HEK293 (cell line): Measurements from ENCODE around the gene CABLES2.

Experiments used
- FEZF1 ChIP-seq: fragments of 450-650 bp; formaldehyde crosslinking; IDR thresholded peaks from 2 replicates; pipeline ENCODE4 v1.5.1; 2016; ENCODE audit warnings: missing biosample characterization, missing genetic modification characterization
- GLI4 ChIP-seq: fragments of 450-650 bp; formaldehyde crosslinking; IDR thresholded peaks from 2 replicates; pipeline ENCODE4 v1.5.1; 2016; ENCODE audit warnings: missing biosample characterization, missing genetic modification characterization
- IKZF3 ChIP-seq: fragments of 450-650 bp; IDR thresholded peaks from 2 replicates; pipeline ENCODE4 v1.5.0; 2018; ENCODE audit warnings: missing biosample characterization, mild to moderate bottlenecking, missing genetic modification characterization, moderate library complexity
- KLF16 ChIP-seq: fragments of 450-650 bp; formaldehyde crosslinking; IDR thresholded peaks from 2 replicates; pipeline ENCODE4 v1.5.1; 2017; ENCODE audit warnings: missing biosample characterization, missing genetic modification characterization
- TCF7L2 ChIP-seq: IDR thresholded peaks from 2 replicates; pipeline ENCODE4 v1.6.1; 2011; ENCODE audit warnings: low read depth, mild to moderate bottlenecking, inconsistent platforms, low read length, moderate library complexity, borderline replicate concordance
- TRIM28 ChIP-seq: IDR thresholded peaks from 2 replicates; pipeline ENCODE4 v1.6.1; 2011; ENCODE audit warnings: low read length, control low read depth, borderline replicate concordance
- ZBTB1 ChIP-seq: fragments of 450-650 bp; formaldehyde crosslinking; IDR thresholded peaks from 2 replicates; pipeline ENCODE4 v1.5.1; 2016; ENCODE audit warnings: missing biosample characterization, missing genetic modification characterization
- ZBTB7A ChIP-seq: fragments of 450-650 bp; formaldehyde crosslinking; IDR thresholded peaks from 2 replicates; pipeline ENCODE4 v1.5.1; 2016; ENCODE audit warnings: low read depth, missing biosample characterization, missing genetic modification characterization
- ZBTB8A ChIP-seq: fragments of 450-650 bp; formaldehyde crosslinking; IDR thresholded peaks from 2 replicates; pipeline ENCODE4 v1.5.1; 2016; ENCODE audit warnings: missing biosample characterization, missing genetic modification characterization
- ZEB2 ChIP-seq: fragments of 450-650 bp; formaldehyde crosslinking; IDR thresholded peaks from 2 replicates; pipeline ENCODE4 v1.5.1; 2016; ENCODE audit warnings: missing biosample characterization, missing genetic modification characterization
- ZFP3 ChIP-seq: fragments of 450-650 bp; formaldehyde crosslinking; IDR thresholded peaks from 2 replicates; pipeline ENCODE4 v1.5.1; 2016; ENCODE audit warnings: low read depth, missing biosample characterization, missing genetic modification characterization
- ZFP41 ChIP-seq: fragments of 450-650 bp; formaldehyde crosslinking; IDR thresholded peaks from 2 replicates; pipeline ENCODE4 v1.5.1; 2016; ENCODE audit warnings: missing biosample characterization, missing genetic modification characterization, borderline replicate concordance
- ZFP69B ChIP-seq: fragments of 450-650 bp; formaldehyde crosslinking; IDR thresholded peaks from 2 replicates; pipeline ENCODE4 v1.5.1; 2016; ENCODE audit warnings: missing biosample characterization, missing genetic modification characterization
- ZNF175 ChIP-seq: fragments of 450-650 bp; formaldehyde crosslinking; IDR thresholded peaks from 2 replicates; pipeline ENCODE4 v1.5.1; 2016; ENCODE audit warnings: missing biosample characterization, missing genetic modification characterization
- ZNF211 ChIP-seq: fragments of 450-650 bp; formaldehyde crosslinking; IDR thresholded peaks from 2 replicates; pipeline ENCODE4 v1.5.1; 2016; ENCODE audit warnings: low read depth, missing biosample characterization, missing genetic modification characterization
- ZNF292 ChIP-seq: fragments of 450-650 bp; formaldehyde crosslinking; IDR thresholded peaks from 2 replicates; pipeline ENCODE4 v1.5.1; 2016; ENCODE audit warnings: low read depth, missing biosample characterization, missing genetic modification characterization, borderline replicate concordance
- ZNF324 ChIP-seq: fragments of 450-650 bp; formaldehyde crosslinking; IDR thresholded peaks from 2 replicates; pipeline ENCODE4 v1.5.1; 2016; ENCODE audit warnings: missing biosample characterization, missing genetic modification characterization
- ZNF335 ChIP-seq: fragments of 450-650 bp; formaldehyde crosslinking; conservative IDR thresholded peaks from 2 replicates; pipeline ENCODE4 v1.5.1; 2016; ENCODE audit warnings: missing biosample characterization, missing genetic modification characterization
- ZNF354C ChIP-seq: fragments of 450-650 bp; formaldehyde crosslinking; IDR thresholded peaks from 2 replicates; pipeline ENCODE4 v1.5.1; 2016; ENCODE audit warnings: missing biosample characterization, missing genetic modification characterization, low read depth, borderline replicate concordance
- ZNF366 ChIP-seq: fragments of 450-650 bp; formaldehyde crosslinking; conservative IDR thresholded peaks from 2 replicates; pipeline ENCODE4 v1.5.1; 2016; ENCODE audit warnings: missing biosample characterization, missing genetic modification characterization
- ZNF544 ChIP-seq: fragments of 450-650 bp; formaldehyde crosslinking; IDR thresholded peaks from 2 replicates; pipeline ENCODE4 v1.5.0; 2017; ENCODE audit warnings: missing biosample characterization, missing genetic modification characterization
- ZNF561 ChIP-seq: fragments of 450-650 bp; IDR thresholded peaks from 2 replicates; pipeline ENCODE4 v1.5.1; 2018; ENCODE audit warnings: missing biosample characterization, missing genetic modification characterization, borderline replicate concordance
- ZNF571 ChIP-seq: fragments of 450-650 bp; formaldehyde crosslinking; IDR thresholded peaks from 2 replicates; pipeline ENCODE4 v1.5.0; 2017; ENCODE audit warnings: missing biosample characterization, missing genetic modification characterization
- ZNF596 ChIP-seq: fragments of 450-650 bp; IDR thresholded peaks from 2 replicates; pipeline ENCODE4 v1.5.0; 2018; ENCODE audit warnings: missing biosample characterization, mild to moderate bottlenecking, missing genetic modification characterization, moderate library complexity
- ZNF629 ChIP-seq: fragments of 450-650 bp; formaldehyde crosslinking; IDR thresholded peaks from 2 replicates; pipeline ENCODE4 v1.5.1; 2017; ENCODE audit warnings: missing biosample characterization, missing genetic modification characterization
- ZNF776 ChIP-seq: fragments of 450-650 bp; formaldehyde crosslinking; IDR thresholded peaks from 2 replicates; pipeline ENCODE4 v1.5.0; 2017; ENCODE audit warnings: missing biosample characterization, missing genetic modification characterization, borderline replicate concordance
- TF ChIP-seq, protein P1 (sequence below): fragments of 450-650 bp; formaldehyde crosslinking; IDR thresholded peaks from 2 replicates; pipeline ENCODE4 v1.5.1; 2017; ENCODE audit warnings: missing biosample characterization, missing genetic modification characterization
- TF ChIP-seq, protein P2 (sequence below): fragments of 450-650 bp; formaldehyde crosslinking; IDR thresholded peaks from 2 replicates; pipeline ENCODE4 v1.5.1; 2017; ENCODE audit warnings: missing biosample characterization, missing genetic modification characterization
- TF ChIP-seq, protein P3 (sequence below): fragments of 450-650 bp; formaldehyde crosslinking; IDR thresholded peaks from 2 replicates; pipeline ENCODE4 v1.5.1; 2017; ENCODE audit warnings: missing biosample characterization, missing genetic modification characterization
- TF ChIP-seq, protein P4 (sequence below): fragments of 450-650 bp; IDR thresholded peaks from 2 replicates; pipeline ENCODE4 v1.5.1; 2018; ENCODE audit warnings: missing biosample characterization, missing genetic modification characterization
- TF ChIP-seq, protein P5 (sequence below): fragments of 450-650 bp; formaldehyde crosslinking; IDR thresholded peaks from 2 replicates; pipeline ENCODE4 v1.5.1; 2016; ENCODE audit warnings: missing biosample characterization, missing genetic modification characterization

Gene CABLES2

DNA sequence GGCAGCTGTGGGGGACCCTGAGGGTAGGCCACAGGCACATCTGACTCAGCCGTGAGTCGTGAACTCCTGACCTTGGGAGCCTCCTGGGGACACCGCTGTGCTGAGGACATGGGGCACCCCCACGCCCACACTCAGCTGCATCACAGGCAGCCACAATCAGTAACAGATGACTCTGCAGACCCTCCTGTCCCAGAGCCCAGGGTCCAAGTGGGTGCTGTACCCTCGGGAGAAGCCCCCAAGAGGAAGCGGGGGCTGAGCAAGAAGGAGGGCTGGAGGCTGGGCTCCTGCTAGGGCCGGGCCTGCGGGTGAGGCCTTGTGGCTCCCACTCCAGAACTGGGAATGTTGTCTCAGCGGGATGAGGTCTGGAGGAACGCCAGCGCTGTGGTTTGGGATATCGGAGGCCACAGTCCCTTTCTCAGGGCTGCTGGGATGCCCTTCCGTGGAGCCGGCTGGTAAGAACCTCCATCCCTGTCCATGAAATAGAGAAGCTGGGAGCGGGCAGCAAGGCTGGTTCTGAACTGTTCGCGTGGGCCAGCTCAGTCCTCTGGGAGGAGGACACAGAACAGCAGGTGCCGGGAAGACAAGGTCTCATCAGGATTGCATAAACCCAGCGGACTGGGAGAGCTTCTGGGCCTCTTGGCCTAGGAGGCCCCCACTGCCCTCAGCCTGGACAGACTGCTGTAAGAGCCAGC, 36.8 kb downstream of the CABLES2 start (continued):
- TF ChIP-seq, protein P1, sequence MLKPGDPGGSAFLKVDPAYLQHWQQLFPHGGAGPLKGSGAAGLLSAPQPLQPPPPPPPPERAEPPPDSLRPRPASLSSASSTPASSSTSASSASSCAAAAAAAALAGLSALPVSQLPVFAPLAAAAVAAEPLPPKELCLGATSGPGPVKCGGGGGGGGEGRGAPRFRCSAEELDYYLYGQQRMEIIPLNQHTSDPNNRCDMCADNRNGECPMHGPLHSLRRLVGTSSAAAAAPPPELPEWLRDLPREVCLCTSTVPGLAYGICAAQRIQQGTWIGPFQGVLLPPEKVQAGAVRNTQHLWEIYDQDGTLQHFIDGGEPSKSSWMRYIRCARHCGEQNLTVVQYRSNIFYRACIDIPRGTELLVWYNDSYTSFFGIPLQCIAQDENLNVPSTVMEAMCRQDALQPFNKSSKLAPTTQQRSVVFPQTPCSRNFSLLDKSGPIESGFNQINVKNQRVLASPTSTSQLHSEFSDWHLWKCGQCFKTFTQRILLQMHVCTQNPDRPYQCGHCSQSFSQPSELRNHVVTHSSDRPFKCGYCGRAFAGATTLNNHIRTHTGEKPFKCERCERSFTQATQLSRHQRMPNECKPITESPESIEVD, result no peak
- TF ChIP-seq, protein P2, sequence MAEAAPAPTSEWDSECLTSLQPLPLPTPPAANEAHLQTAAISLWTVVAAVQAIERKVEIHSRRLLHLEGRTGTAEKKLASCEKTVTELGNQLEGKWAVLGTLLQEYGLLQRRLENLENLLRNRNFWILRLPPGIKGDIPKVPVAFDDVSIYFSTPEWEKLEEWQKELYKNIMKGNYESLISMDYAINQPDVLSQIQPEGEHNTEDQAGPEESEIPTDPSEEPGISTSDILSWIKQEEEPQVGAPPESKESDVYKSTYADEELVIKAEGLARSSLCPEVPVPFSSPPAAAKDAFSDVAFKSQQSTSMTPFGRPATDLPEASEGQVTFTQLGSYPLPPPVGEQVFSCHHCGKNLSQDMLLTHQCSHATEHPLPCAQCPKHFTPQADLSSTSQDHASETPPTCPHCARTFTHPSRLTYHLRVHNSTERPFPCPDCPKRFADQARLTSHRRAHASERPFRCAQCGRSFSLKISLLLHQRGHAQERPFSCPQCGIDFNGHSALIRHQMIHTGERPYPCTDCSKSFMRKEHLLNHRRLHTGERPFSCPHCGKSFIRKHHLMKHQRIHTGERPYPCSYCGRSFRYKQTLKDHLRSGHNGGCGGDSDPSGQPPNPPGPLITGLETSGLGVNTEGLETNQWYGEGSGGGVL (tag by site-specific recombination), result no peak
- TF ChIP-seq, protein P3, sequence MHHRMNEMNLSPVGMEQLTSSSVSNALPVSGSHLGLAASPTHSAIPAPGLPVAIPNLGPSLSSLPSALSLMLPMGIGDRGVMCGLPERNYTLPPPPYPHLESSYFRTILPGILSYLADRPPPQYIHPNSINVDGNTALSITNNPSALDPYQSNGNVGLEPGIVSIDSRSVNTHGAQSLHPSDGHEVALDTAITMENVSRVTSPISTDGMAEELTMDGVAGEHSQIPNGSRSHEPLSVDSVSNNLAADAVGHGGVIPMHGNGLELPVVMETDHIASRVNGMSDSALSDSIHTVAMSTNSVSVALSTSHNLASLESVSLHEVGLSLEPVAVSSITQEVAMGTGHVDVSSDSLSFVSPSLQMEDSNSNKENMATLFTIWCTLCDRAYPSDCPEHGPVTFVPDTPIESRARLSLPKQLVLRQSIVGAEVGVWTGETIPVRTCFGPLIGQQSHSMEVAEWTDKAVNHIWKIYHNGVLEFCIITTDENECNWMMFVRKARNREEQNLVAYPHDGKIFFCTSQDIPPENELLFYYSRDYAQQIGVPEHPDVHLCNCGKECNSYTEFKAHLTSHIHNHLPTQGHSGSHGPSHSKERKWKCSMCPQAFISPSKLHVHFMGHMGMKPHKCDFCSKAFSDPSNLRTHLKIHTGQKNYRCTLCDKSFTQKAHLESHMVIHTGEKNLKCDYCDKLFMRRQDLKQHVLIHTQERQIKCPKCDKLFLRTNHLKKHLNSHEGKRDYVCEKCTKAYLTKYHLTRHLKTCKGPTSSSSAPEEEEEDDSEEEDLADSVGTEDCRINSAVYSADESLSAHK (tag by site-specific recombination), result no peak
- TF ChIP-seq ZNF776 (no peak), KLF16 (tag by site-specific recombination) (no peak), ZNF354C (tag by site-specific recombination) (no peak), ZNF561 (tag by site-specific recombination) (peak; percentile 34; the same call in 1 of the 2 replicates), ZNF571 (no peak), ZBTB8A (peak; percentile 44), GLI4 (tag by site-specific recombination) (no peak), ZNF596 (tag by site-specific recombination) (no peak), ZNF324 (0 out of 2 replicates have a peak, but pooled peaks have one; percentile 31), IKZF3 (peak; percentile 16; the same call in 1 of the 2 replicates), TCF7L2 (no peak), FEZF1 (tag by site-specific recombination) (no peak), TRIM28 (no peak), ZFP41 (tag by site-specific recombination) (no peak), ZFP69B (tag by site-specific recombination) (no peak), ZNF175 (tag by site-specific recombination) (no peak), ZNF544 (no peak), ZNF629 (tag by site-specific recombination) (no peak), ZBTB1 (tag by site-specific recombination) (no peak), ZBTB7A (0 out of 2 replicates have a peak, but pooled peaks have one; percentile 28), ZFP3 (tag by site-specific recombination) (no peak), ZNF292 (no peak), ZNF211 (tag by site-specific recombination) (no peak), ZNF366 (tag by site-specific recombination) (peak; percentile 37; the same call in 1 of the 2 replicates), ZEB2 (tag by site-specific recombination) (no peak; the same call in 1 of the 2 replicates), ZNF335 (tag by site-specific recombination) (no peak)
- TF ChIP-seq, protein P4, sequence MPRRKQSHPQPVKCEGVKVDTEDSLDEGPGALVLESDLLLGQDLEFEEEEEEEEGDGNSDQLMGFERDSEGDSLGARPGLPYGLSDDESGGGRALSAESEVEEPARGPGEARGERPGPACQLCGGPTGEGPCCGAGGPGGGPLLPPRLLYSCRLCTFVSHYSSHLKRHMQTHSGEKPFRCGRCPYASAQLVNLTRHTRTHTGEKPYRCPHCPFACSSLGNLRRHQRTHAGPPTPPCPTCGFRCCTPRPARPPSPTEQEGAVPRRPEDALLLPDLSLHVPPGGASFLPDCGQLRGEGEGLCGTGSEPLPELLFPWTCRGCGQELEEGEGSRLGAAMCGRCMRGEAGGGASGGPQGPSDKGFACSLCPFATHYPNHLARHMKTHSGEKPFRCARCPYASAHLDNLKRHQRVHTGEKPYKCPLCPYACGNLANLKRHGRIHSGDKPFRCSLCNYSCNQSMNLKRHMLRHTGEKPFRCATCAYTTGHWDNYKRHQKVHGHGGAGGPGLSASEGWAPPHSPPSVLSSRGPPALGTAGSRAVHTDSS (tag by site-specific recombination), result no peak
- TF ChIP-seq, protein P5, sequence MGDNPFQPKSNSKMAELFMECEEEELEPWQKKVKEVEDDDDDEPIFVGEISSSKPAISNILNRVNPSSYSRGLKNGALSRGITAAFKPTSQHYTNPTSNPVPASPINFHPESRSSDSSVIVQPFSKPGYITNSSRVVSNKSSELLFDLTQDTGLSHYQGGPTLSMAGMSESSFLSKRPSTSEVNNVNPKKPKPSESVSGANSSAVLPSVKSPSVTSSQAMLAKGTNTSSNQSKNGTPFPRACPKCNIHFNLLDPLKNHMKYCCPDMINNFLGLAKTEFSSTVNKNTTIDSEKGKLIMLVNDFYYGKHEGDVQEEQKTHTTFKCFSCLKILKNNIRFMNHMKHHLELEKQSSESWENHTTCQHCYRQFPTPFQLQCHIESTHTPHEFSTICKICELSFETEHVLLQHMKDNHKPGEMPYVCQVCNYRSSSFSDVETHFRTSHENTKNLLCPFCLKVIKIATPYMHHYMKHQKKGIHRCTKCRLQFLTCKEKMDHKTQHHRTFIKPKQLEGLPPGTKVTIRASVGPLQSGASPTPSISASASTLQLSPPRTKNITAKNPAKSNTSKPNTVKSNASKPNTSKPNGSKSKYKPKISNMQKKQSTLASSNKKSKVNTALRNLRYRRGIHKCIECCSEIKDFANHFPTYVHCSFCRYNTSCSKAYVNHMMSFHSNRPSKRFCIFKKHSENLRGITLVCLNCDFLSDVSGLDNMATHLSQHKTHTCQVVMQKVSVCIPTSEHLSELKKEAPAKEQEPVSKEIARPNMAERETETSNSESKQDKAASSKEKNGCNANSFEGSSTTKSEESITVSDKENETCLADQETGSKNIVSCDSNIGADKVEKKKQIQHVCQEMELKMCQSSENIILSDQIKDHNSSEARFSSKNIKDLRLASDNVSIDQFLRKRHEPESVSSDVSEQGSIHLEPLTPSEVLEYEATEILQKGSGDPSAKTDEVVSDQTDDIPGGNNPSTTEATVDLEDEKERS (tag by site-specific recombination), result no peak
